Memory B cell (primary cell): ENCODE results near the gene CLIC3.
"Not testable (repeated sequence)": the region's sequence is repeated elsewhere in the genome, so short reads cannot be mapped to it uniquely, and the experiment has no call there.

Experiments
- ATAC-seq: fragments of 150-1000 bp; cut with Tn5 transposase; 2 replicates; pipeline ENCODE4 v1.10.0; 2021; ENCODE audit warnings: low read depth, mild to moderate bottlenecking, moderate library complexity
- DNase-seq, 2 donors: peaks; one replicate each; pipeline ENCODE4 v3.0.0; 2022; ENCODE audit warnings: low spot score in 2 of 2
- H3K27ac Mint-ChIP-seq: one replicate; pipeline ENCODE4 v1.8.0; 2022; ENCODE audit warnings: mild to moderate bottlenecking, moderate library complexity, mixed read lengths
- H3K27me3 Mint-ChIP-seq: one replicate; pipeline ENCODE4 v1.8.0; 2022; ENCODE audit warnings: mixed read lengths
- H3K36me3 Mint-ChIP-seq: one replicate; pipeline ENCODE4 v1.8.0; 2022; ENCODE audit warnings: mild to moderate bottlenecking, mixed read lengths
- H3K4me1 Mint-ChIP-seq: one replicate; pipeline ENCODE4 v1.8.0; 2022; ENCODE audit warnings: mixed read lengths
- H3K4me3 Mint-ChIP-seq: one replicate; pipeline ENCODE4 v1.8.0; 2022; ENCODE audit warnings: mild to moderate bottlenecking, moderate library complexity, mixed read lengths
- H3K9me3 Mint-ChIP-seq: one replicate; pipeline ENCODE4 v1.8.0; 2022; ENCODE audit warnings: mixed read lengths

The CLIC3 gene

GRCh38 chr9:137007108-137007815 lies 10.9 kb upstream of the CLIC3 start:
- H3K27me3 Mint-ChIP-seq: peaks cover 2% of the 10 kb centered on the region
- peaks cover 3% of the 10 kb centered on the region for H3K9me3 Mint-ChIP-seq
- H3K36me3 Mint-ChIP-seq: peaks cover 6% of the 10 kb centered on the region
- no peak for ATAC-seq
- no peak overlapping the region for H3K27ac Mint-ChIP-seq
- DNase-seq: no peak
- no peaks in the 10 kb centered on the region for H3K4me1 Mint-ChIP-seq
- H3K4me3 Mint-ChIP-seq: no peak overlapping the region

- no peak for DNase-seq
- Mint-ChIP-seq H3K4me3 (no peak overlapping the region), H3K27me3 (peaks cover 2% of the 10 kb centered on the region), H3K4me1 (no peaks in the 10 kb centered on the region), H3K9me3 (peaks cover 3% of the 10 kb centered on the region), H3K36me3 (peaks cover 2% of the 10 kb centered on the region), H3K27ac (no peak overlapping the region)
- ATAC-seq: no peak
Measured at GRCh38 chr9:137006116-137007003, 10.0 kb upstream of the CLIC3 start.

GRCh38 chr9:137004285-137004684 lies 7.9 kb upstream of the CLIC3 start:
- not testable (repeated sequence) for H3K4me1 Mint-ChIP-seq, H3K36me3 Mint-ChIP-seq, H3K9me3 Mint-ChIP-seq, H3K4me3 Mint-ChIP-seq, H3K27ac Mint-ChIP-seq, DNase-seq, H3K27me3 Mint-ChIP-seq, ATAC-seq

GRCh38 chr9:137002646-137003041 lies 6.3 kb upstream of the CLIC3 start:
- H3K4me3 Mint-ChIP-seq: no peak overlapping the region
- H3K27ac Mint-ChIP-seq: no peak overlapping the region
- no peak for ATAC-seq
- H3K4me1 Mint-ChIP-seq: peaks cover 13% of the 10 kb centered on the region
- no peaks in the 10 kb centered on the region for H3K36me3 Mint-ChIP-seq
- H3K27me3 Mint-ChIP-seq: peaks cover 4% of the 10 kb centered on the region
- DNase-seq: no peak
- peaks cover 3% of the 10 kb centered on the region for H3K9me3 Mint-ChIP-seq

- ATAC-seq (no peak), DNase-seq (no peak)
- Mint-ChIP-seq H3K27ac (no peak overlapping the region), H3K4me3 (no peak overlapping the region), H3K9me3 (peaks cover 3% of the 10 kb centered on the region), H3K27me3 (peaks cover 4% of the 10 kb centered on the region), H3K4me1 (peaks cover 15% of the 10 kb centered on the region), H3K36me3 (no peaks in the 10 kb centered on the region)
Measured at GRCh38 chr9:137001857-137002645, 5.7 kb upstream of the CLIC3 start.

GRCh38 chr9:137000177-137000930 lies 4.0 kb upstream of the CLIC3 start:
- no peak for DNase-seq
- Mint-ChIP-seq H3K9me3 (peaks cover 3% of the 10 kb centered on the region), H3K27me3 (peaks cover 2% of the 10 kb centered on the region), H3K4me3 (peak overlapping the region; percentile 71), H3K4me1 (peaks cover 18% of the 10 kb centered on the region), H3K36me3 (no peaks in the 10 kb centered on the region), H3K27ac (peak overlapping the region; percentile 75)
- peak; percentile 76 for ATAC-seq

GRCh38 chr9:136997830-136998234 lies 1.5 kb upstream of the CLIC3 start:
- no peak for ATAC-seq
- Mint-ChIP-seq H3K4me3 (peak overlapping the region; percentile 46), H3K4me1 (peaks cover 22% of the 10 kb centered on the region), H3K9me3 (no peaks in the 10 kb centered on the region), H3K27me3 (peaks cover 2% of the 10 kb centered on the region), H3K27ac (peak overlapping the region; percentile 8), H3K36me3 (no peaks in the 10 kb centered on the region)
- no peak for DNase-seq

GRCh38 chr9:136997371-136997770 lies 1.0 kb upstream of the CLIC3 start:
- H3K27ac Mint-ChIP-seq: no peak overlapping the region

GRCh38 chr9:136995772-136996311 lies 526 bp downstream of the CLIC3 start:
- H3K9me3 Mint-ChIP-seq: no peaks in the 10 kb centered on the region
- ATAC-seq (no peak), DNase-seq (no peak)
- H3K4me1 Mint-ChIP-seq: peaks cover 23% of the 10 kb centered on the region
- H3K27me3 Mint-ChIP-seq: peaks cover 2% of the 10 kb centered on the region
- no peak overlapping the region for H3K27ac Mint-ChIP-seq
- H3K36me3 Mint-ChIP-seq: no peaks in the 10 kb centered on the region
- no peak overlapping the region for H3K4me3 Mint-ChIP-seq

More at GRCh38 chr9:136997371-136997770, 1.0 kb upstream of the CLIC3 start:
- H3K27me3 Mint-ChIP-seq: peaks cover 2% of the 10 kb centered on the region
- DNase-seq: no peak
- peaks cover 22% of the 10 kb centered on the region for H3K4me1 Mint-ChIP-seq
- H3K4me3 Mint-ChIP-seq: peak overlapping the region; percentile 46
- H3K36me3 Mint-ChIP-seq: no peaks in the 10 kb centered on the region
- H3K9me3 Mint-ChIP-seq: no peaks in the 10 kb centered on the region
- no peak for ATAC-seq

GRCh38 chr9:136995362-136995761 lies 1.0 kb downstream of the CLIC3 start:
- H3K9me3 Mint-ChIP-seq: no peaks in the 10 kb centered on the region
- no peak for DNase-seq
- no peaks in the 10 kb centered on the region for H3K36me3 Mint-ChIP-seq
- ATAC-seq: no peak
- H3K4me3 Mint-ChIP-seq: no peak overlapping the region
- peaks cover 2% of the 10 kb centered on the region for H3K27me3 Mint-ChIP-seq
- H3K4me1 Mint-ChIP-seq: peaks cover 23% of the 10 kb centered on the region
- H3K27ac Mint-ChIP-seq: no peak overlapping the region

- DNase-seq (no peak), ATAC-seq (no peak)
- no peaks in the 10 kb centered on the region for H3K36me3 Mint-ChIP-seq
- peaks cover 23% of the 10 kb centered on the region for H3K4me1 Mint-ChIP-seq
- H3K27ac Mint-ChIP-seq: no peak overlapping the region
- H3K4me3 Mint-ChIP-seq: no peak overlapping the region
- peaks cover 2% of the 10 kb centered on the region for H3K27me3 Mint-ChIP-seq
- no peaks in the 10 kb centered on the region for H3K9me3 Mint-ChIP-seq
Measured at GRCh38 chr9:136994888-136995230, 1.5 kb downstream of the CLIC3 start.

- DNase-seq: no peak
- no peak overlapping the region for H3K4me3 Mint-ChIP-seq
- H3K36me3 Mint-ChIP-seq: no peaks in the 10 kb centered on the region
- peaks cover 23% of the 10 kb centered on the region for H3K4me1 Mint-ChIP-seq
- no peak for ATAC-seq
- no peaks in the 10 kb centered on the region for H3K9me3 Mint-ChIP-seq
- H3K27ac Mint-ChIP-seq: peak overlapping the region; percentile 14
- H3K27me3 Mint-ChIP-seq: peaks cover 2% of the 10 kb centered on the region
Measured at GRCh38 chr9:136994180-136994887, 2.0 kb downstream of the CLIC3 start.
